RWPE1 (cell line): ENCODE data around the gene FRAS1.

Source experiments
- CTCF ChIA-PET: fragments of 350-600 bp; sonication (Branson Sonifier 250); formaldehyde crosslinking; extraction: SDS; loops from one replicate; lab custom pipeline; 2021; lab: Yijun Ruan, JAX
- POLR2A ChIA-PET: fragments of 400-600 bp; formaldehyde crosslinking; extraction: SDS; loops from one replicate; lab custom pipeline; 2020; ENCODE audit warnings: antibody characterized with exemption; ENCODE audit not compliant: low non-redundant PET; lab: Yijun Ruan, JAX
- DNase-seq: peaks from one replicate; pipeline ENCODE4 v3.0.0; 2012; ENCODE audit warnings: low spot score
- H3K27ac ChIP-seq: fragments of 450-650 bp; 2 replicates; pipeline ENCODE4 v1.5.1; 2017
- TF ChIP-seq, protein P1 (sequence below): fragments of 450-650 bp; conservative IDR thresholded peaks from 2 replicates; pipeline ENCODE4 v1.5.1; 2017; ENCODE audit warnings: low read depth, mild to moderate bottlenecking

The FRAS1 gene

DNA sequence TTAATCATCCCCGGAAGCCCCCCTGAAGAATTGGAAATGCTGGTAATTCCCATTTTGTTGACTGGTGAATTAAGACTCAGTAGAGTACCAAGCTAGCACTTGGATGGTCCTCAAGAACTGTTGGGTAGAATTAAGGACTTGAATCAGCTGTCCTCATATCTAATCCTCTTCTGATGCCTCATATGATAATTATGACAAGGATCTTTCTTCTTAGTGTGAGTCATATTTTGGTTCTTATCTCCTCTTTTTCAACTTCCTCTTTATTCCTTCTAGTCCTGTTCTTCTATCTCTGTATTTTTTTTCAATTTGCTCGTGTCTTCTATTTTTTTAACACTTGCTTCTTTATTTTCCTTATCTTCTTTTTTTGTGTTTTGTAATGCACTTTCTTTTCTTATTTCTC is 288.1 kb downstream of the FRAS1 start:
- TF ChIP-seq, protein P1, sequence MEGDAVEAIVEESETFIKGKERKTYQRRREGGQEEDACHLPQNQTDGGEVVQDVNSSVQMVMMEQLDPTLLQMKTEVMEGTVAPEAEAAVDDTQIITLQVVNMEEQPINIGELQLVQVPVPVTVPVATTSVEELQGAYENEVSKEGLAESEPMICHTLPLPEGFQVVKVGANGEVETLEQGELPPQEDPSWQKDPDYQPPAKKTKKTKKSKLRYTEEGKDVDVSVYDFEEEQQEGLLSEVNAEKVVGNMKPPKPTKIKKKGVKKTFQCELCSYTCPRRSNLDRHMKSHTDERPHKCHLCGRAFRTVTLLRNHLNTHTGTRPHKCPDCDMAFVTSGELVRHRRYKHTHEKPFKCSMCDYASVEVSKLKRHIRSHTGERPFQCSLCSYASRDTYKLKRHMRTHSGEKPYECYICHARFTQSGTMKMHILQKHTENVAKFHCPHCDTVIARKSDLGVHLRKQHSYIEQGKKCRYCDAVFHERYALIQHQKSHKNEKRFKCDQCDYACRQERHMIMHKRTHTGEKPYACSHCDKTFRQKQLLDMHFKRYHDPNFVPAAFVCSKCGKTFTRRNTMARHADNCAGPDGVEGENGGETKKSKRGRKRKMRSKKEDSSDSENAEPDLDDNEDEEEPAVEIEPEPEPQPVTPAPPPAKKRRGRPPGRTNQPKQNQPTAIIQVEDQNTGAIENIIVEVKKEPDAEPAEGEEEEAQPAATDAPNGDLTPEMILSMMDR = no peak
- ChIA-PET CTCF (no interaction called here), POLR2A (no interaction called here)
- H3K27ac ChIP-seq = no peak overlapping the region
- no peak for DNase-seq

DNA sequence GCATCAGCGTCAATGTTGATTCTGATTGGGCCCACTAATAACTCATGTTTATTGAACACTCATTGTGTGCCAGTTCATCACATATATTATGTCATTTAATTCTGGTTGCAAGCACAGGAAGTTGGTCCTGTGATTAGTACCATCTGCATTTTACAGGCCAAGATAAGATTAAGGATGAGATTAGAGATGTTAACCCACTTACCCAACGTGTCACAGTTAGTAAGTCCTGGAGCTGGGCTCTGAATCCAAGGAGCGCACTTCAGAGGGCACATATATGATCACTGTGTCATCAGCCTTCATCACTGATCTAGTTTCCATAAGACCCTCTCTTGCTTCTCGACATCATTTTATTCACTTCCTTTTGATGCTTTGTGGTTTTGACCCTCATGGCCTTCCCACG is 289.1 kb downstream of the FRAS1 start:
- ChIA-PET CTCF (no interaction called here), POLR2A (no interaction called here)
- DNase-seq = no peak
- TF ChIP-seq, protein P1 = no peak
- no peak overlapping the region for H3K27ac ChIP-seq

DNA sequence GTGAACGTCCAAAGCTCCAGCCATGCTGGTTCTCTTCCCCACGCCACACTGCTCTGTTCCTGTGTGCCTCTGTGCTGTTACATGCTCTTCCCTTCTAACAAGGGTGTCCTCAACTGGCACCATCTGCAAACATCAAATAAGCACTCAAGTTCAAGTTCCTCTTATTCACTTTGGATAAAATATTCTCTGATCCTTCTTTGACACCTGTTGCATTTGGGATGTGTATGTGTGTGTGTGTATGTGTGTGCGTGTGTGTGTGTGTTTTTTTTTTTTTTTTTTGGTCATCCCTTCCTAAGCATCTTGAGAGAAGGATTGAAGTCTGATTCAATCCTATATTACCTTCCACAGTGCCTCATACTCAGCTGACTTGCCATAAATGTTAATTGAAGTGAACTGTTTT is 290.4 kb downstream of the FRAS1 start:
- ChIA-PET CTCF (no interaction called here), POLR2A (no interaction called here)
- DNase-seq = no peak
- no peak overlapping the region for H3K27ac ChIP-seq
- TF ChIP-seq, protein P1 = no peak

DNA sequence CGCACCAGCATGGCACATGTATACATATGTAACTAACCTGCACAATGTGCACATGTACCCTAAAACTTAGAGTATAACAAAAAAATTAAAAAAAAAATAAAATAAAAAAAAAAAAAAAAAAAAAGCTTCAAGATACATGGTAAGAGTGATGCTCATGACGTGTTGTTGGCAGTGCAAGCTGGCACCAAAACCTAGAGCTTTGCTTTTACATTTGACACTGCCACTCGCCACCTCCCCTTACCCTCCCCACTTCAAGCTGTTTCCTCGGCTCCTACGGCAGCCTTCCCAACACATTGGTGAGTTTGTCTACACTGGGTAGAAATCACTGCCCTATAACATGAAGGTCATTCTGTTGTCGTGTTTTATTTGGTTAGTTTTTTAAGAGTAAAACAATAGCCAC is 296.8 kb downstream of the FRAS1 start:
- CTCF ChIA-PET = interaction anchor here (0.6 kb wide), 1 partner anchor 27 kb away, joined by 3 read pairs; no protein-coding TSS in a partner anchor
- TF ChIP-seq, protein P1 = no peak
- no peak overlapping the region for H3K27ac ChIP-seq
- no peak for DNase-seq
- POLR2A ChIA-PET = no interaction called here

DNA sequence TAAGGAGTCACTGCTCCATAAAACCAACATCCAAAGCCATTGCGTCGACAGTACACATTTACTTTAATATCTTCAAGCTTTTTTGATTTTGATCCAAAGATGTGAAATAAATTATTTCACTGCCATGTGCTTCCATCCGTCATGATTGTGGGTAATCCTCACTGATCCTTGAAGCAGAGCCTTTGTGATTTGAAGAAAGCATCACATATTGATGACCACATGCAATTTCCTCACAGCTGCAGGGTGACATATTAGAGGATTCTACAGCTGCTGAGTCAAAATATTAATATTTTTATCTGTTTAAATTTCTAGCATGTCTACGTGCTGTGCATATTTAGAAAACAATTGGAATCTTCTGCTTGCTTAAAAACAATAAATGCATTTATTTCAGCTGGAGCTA is 297.7 kb downstream of the FRAS1 start:
- no peak for DNase-seq
- ChIA-PET POLR2A (no interaction called here), CTCF (interaction anchor here (0.6 kb wide), 1 partner anchor 222 kb away, joined by 3 read pairs; no protein-coding TSS in a partner anchor)
- no peak overlapping the region for H3K27ac ChIP-seq
- TF ChIP-seq, protein P1 = no peak

DNA sequence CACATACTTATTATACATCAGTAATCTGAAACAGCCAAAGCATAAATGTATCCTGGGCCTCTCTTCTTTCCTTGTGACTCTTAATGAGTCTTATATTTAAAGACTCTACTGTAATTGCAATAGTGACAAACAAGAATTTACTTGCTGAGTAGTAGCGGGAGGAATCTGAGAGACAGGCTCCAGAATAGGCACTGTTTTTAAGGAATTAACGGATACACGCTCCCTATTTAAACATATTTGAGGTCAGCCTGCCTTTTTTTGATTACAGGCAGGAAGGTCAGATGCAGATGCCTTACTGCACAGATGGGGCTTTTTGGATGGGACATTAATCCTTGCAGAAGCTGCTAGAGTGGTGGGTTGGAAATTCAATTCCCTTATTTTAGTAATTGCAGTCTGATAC is 298.2 kb downstream of the FRAS1 start:
- DNase-seq = no peak
- CTCF ChIA-PET = interaction anchor here (0.6 kb wide), 1 partner anchor 223 kb away, joined by 3 read pairs; no protein-coding TSS in a partner anchor
- POLR2A ChIA-PET = no interaction called here
- H3K27ac ChIP-seq = no peak overlapping the region
- TF ChIP-seq, protein P1 = no peak
